HG03442 (cell line): ENCODE measurements around the gene PRDM5.
"Not testable (repeated sequence)": the region's sequence is repeated elsewhere in the genome, so short reads cannot be mapped to it uniquely, and the experiment has no call there.

Source experiments
- ATAC-seq: cut with Tn5 transposase; IDR thresholded peaks from one replicate; pipeline ENCODE4 v1.9.1; 2021; ENCODE audit warnings: mild to moderate bottlenecking, moderate library complexity; ENCODE audit not compliant: unreplicated experiment

The PRDM5 gene

DNA sequence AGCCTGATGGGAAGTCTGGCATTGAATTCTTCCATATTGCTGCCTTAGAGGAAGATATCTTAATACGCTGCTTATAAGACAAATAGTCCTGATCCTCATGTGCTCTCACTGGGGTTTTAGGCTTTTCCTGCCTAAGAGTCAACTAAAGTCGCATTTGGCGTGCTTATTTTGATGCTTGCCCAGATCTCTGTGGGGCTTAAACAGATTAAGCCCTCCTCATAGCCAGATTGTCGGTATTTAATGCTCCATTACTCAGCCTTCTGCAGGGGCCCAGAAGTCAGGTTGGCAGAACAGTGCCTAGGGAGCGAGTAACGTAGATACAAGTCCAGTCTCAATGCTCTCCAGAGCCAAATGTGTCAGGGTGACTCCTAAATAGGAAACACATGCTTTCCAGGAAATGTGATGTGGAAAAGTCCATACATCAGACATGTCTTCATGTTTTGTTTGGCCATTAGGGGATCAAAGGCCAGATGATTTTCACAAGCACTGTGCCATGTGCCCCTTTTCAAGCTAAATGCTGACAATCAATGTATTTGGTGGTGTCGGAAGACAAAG is 262.8 kb downstream of the PRDM5 start:
- ATAC-seq: no peak

DNA sequence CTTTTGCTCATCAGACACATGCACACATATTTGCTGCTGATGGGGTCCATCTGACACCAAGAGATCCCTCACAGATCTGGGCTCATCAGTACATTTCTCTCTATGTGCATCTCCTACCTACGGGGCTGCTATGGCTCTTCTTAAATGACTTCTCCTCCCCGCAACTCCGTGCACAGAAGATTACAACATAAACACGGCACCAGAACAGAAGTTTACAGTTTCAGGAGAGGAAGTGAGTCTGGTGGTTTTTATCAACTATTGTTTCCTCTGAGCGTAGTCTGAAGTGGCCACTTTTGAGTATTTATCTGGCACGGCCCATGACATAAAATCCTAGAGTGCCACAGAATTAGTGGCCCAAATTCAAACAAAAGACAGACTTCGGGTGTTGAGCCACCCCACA is 263.8 kb downstream of the PRDM5 start:
- no peak for ATAC-seq

DNA sequence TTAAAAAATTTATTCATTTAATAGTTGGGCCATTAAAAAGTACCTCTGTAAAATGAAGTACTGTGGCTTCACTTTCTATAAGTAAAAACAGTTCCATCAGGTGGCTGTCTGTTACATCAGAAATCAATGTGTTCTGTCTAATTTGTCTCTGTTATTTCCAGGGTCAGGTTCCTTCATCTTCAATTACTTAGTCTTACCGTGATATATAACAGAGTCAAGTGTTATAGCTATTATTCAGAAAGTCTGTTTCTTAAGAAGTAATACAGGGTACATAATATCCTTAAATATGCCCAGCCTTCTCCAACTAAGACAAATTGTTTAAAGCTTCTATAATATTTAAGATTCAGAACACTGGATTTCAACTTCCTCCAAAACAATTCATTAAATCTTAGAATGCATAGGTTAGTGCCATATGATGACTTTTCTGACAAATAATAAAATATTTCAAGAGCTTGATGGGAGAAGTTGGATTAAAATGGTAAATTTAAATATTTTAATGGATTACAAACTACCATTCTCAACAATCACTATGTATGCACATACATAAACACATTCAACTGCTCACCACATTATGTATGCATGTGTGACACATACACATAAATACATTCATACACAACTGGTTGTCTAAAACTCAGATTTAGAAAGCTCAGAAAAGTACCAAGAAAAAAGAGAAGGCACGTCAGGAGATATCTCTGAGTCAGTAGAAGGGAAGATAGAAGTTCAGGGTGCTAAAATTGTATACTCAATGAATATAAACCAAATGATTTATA is 268.5 kb downstream of the PRDM5 start:
- no peak for ATAC-seq

DNA sequence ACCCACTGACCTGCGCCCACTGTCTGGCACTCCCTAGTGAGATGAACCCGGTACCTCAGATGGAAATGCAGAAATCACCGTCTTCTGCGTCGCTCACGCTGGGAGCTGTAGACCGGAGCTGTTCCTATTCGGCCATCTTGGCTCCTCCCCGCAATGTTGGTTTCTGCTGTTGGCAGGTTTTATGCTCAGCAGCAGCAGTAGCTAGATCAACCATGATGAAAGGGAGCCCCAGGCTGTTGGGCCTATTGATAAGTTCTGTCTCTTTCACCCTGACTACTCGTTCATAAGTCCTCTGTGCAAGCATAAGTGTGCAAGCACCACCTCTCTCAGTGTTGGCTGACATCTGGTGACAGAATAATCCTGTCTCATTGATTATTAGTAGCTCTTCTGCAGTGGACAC is 274.2 kb downstream of the PRDM5 start:
- not testable (repeated sequence) for ATAC-seq
